PC-9 (cell line): ENCODE results near the gene KCTD13. TPM values are rescaled to one million over a fixed set of nuclear protein-coding genes. Genes with fewer than 3 reads are reported as not detected.

Experiments
- BruUV-seq: library from RNA; stranded (reverse); fragments of 400-500 nt; replicated peaks from 2 replicates; lab custom pipeline; 2021; lab: Mats Ljungman, UMichigan
- CTCF ChIA-PET: fragments of 300-600 bp; sonication (Branson Sonifier 250); formaldehyde crosslinking; loops from one replicate; lab custom pipeline; 2022; ENCODE audit warnings: antibody characterized with exemption; lab: Charles Lee
- POLR2A ChIA-PET: fragments of 300-600 bp; sonication (Branson Sonifier 250); formaldehyde crosslinking; loops from one replicate; lab custom pipeline; 2022; ENCODE audit warnings: antibody characterized with exemption; ENCODE audit not compliant: unreplicated experiment; lab: Charles Lee
- DNase-seq, 2 experiments: peaks; one replicate each; pipeline versions ENCODE4 v3.0.0 to v3.0.0-alpha.2; 2015 to 2022; ENCODE audit warnings: mixed read lengths in 1 of 2
- H2AFZ ChIP-seq: fragments of 200-600 bp; sonication (generic); 2 replicates; pipeline ENCODE4 v1.8.1; 2017; ENCODE audit warnings: antibody characterized with exemption
- H3F3A ChIP-seq: fragments of 200-600 bp; sonication (generic); 2 replicates; pipeline ENCODE4 v1.8.1; 2017; ENCODE audit warnings: antibody characterized with exemption, mild to moderate bottlenecking, low read depth; ENCODE audit not compliant: insufficient read depth
- H3K27ac ChIP-seq: fragments of 200-600 bp; sonication (generic); 2 replicates; pipeline ENCODE4 v1.6.1; 2016; ENCODE audit warnings: mixed run types
- H3K27me3 ChIP-seq: fragments of 200-600 bp; sonication (generic); 2 replicates; pipeline ENCODE4 v1.6.1; 2016; ENCODE audit warnings: low read depth, mixed run types; ENCODE audit not compliant: insufficient read depth
- H3K36me3 ChIP-seq: fragments of 200-600 bp; sonication (generic); 2 replicates; pipeline ENCODE4 v1.6.1; 2016; ENCODE audit warnings: low read depth, mixed run types
- H3K4me1 ChIP-seq: fragments of 200-600 bp; sonication (generic); replicated peaks from 2 replicates; pipeline ENCODE4 v1.6.1; 2016; ENCODE audit warnings: mixed run types; ENCODE audit not compliant: insufficient read depth
- H3K4me2 ChIP-seq: fragments of 200-600 bp; sonication (generic); 2 replicates; pipeline ENCODE4 v1.6.1; 2017; ENCODE audit warnings: mixed run types
- H3K4me3 ChIP-seq: fragments of 200-600 bp; sonication (generic); 2 replicates; pipeline ENCODE4 v1.6.1; 2016; ENCODE audit warnings: mixed run types
- H3K79me2 ChIP-seq: fragments of 200-600 bp; sonication (generic); 2 replicates; pipeline ENCODE4 v1.6.1; 2017; ENCODE audit warnings: low read depth, mixed run types
- H3K9me2 ChIP-seq: fragments of 200-600 bp; sonication (generic); 2 replicates; pipeline ENCODE4 v1.8.1; 2017; ENCODE audit warnings: mild to moderate bottlenecking; ENCODE audit not compliant: insufficient read depth
- H3K9me3 ChIP-seq: fragments of 200-600 bp; sonication (generic); 2 replicates; pipeline ENCODE4 v1.8.1; 2016; ENCODE audit warnings: low read depth; ENCODE audit not compliant: insufficient read depth
- H4K20me1 ChIP-seq: fragments of 200-600 bp; sonication (generic); 2 replicates; pipeline ENCODE4 v1.8.1; 2017; ENCODE audit not compliant: insufficient read depth
- EZH2 ChIP-seq: fragments of 200-600 bp; sonication (generic); IDR thresholded peaks from 2 replicates; pipeline ENCODE4 v1.8.0; 2017; ENCODE audit warnings: antibody characterized with exemption, low read depth
- intact Hi-C: fragments of 100-400 bp; cut with micrococcal nuclease; formaldehyde crosslinking; loops from one replicate; pipeline ENCODE4 v1.10.0; 2022; ENCODE audit not compliant: unreplicated experiment
- total RNA-seq: library from RNA; stranded (reverse); gene quantifications from 2 replicates; pipeline ENCODE4 v1.2.3, GENCODE V29; 2021
- TF ChIP-seq, protein P1 (sequence below): fragments of 200-600 bp; sonication (generic); conservative IDR thresholded peaks from 2 replicates; pipeline ENCODE4 v1.6.1; 2017; ENCODE audit warnings: mixed run types, antibody characterized with exemption, mild to moderate bottlenecking, moderate library complexity

KCTD13 gene
- total RNA-seq, 1 experiment from 2014 or later: 52.7 TPM

GRCh38 chr16:29922326-29922725 is 3.7 kb downstream of the KCTD13 start:
- no peak overlapping the region for H3K27ac ChIP-seq
- no TSS peak for BruUV-seq
- peaks cover 20% of the 10 kb centered on the region for H3K4me1 ChIP-seq
- no peaks in the 10 kb centered on the region for H3K9me3 ChIP-seq
- TF ChIP-seq, protein P1, sequence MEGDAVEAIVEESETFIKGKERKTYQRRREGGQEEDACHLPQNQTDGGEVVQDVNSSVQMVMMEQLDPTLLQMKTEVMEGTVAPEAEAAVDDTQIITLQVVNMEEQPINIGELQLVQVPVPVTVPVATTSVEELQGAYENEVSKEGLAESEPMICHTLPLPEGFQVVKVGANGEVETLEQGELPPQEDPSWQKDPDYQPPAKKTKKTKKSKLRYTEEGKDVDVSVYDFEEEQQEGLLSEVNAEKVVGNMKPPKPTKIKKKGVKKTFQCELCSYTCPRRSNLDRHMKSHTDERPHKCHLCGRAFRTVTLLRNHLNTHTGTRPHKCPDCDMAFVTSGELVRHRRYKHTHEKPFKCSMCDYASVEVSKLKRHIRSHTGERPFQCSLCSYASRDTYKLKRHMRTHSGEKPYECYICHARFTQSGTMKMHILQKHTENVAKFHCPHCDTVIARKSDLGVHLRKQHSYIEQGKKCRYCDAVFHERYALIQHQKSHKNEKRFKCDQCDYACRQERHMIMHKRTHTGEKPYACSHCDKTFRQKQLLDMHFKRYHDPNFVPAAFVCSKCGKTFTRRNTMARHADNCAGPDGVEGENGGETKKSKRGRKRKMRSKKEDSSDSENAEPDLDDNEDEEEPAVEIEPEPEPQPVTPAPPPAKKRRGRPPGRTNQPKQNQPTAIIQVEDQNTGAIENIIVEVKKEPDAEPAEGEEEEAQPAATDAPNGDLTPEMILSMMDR: no peak
- TF ChIP-seq EZH2: no peak
- ChIA-PET POLR2A (interaction anchor here (0.6 kb wide), 1 partner anchor 22 kb away, joined by 3 read pairs; no protein-coding TSS in a partner anchor), CTCF (interaction anchor here (0.5 kb wide), 1 partner anchor 39 kb away, joined by 5 read pairs; the partner anchor contains the start of gene TMEM219)
- H3K36me3 ChIP-seq: peaks cover 29% of the 10 kb centered on the region
- H3K27me3 ChIP-seq: no peaks in the 10 kb centered on the region
- H4K20me1 ChIP-seq: peaks cover 5% of the 10 kb centered on the region; the same call in 1 of the 2 replicates
- no peak for DNase-seq
- H3K9me2 ChIP-seq: no peaks in the 10 kb centered on the region
- no peak overlapping the region for H3K4me2 ChIP-seq
- peaks cover 37% of the 10 kb centered on the region for H3K79me2 ChIP-seq
- H3K4me3 ChIP-seq: no peak overlapping the region
- H3F3A ChIP-seq: peaks cover 17% of the 10 kb centered on the region; the same call in 1 of the 2 replicates
- intact Hi-C loops: no loop called here
- no peak overlapping the region for H2AFZ ChIP-seq

GRCh38 chr16:29921034-29921385 is 5.0 kb downstream of the KCTD13 start:
- intact Hi-C loops: no loop called here
- TF ChIP-seq EZH2: no peak
- TF ChIP-seq, protein P1: no peak
- Histone ChIP-seq H3K4me3 (no peak overlapping the region), H3K9me3 (no peaks in the 10 kb centered on the region), H3K27ac (no peak overlapping the region), H2AFZ (no peak overlapping the region), H3K9me2 (no peaks in the 10 kb centered on the region), H3K79me2 (peaks cover 32% of the 10 kb centered on the region), H3K36me3 (peaks cover 36% of the 10 kb centered on the region), H4K20me1 (peaks cover 5% of the 10 kb centered on the region; the same call in 1 of the 2 replicates), H3K27me3 (no peaks in the 10 kb centered on the region), H3K4me2 (no peak overlapping the region), H3F3A (peaks cover 22% of the 10 kb centered on the region), H3K4me1 (peaks cover 18% of the 10 kb centered on the region)
- DNase-seq: no peak
- ChIA-PET CTCF (interaction anchor here (1.0 to 1.1 kb wide), 2 partner anchors 52 to 61 kb away, joined by 3 to 4 read pairs; no protein-coding TSS in a partner anchor), POLR2A (no interaction called here)
- BruUV-seq: no TSS peak

- no peak for DNase-seq
- Histone ChIP-seq H3K4me1 (peaks cover 24% of the 10 kb centered on the region), H3K27ac (no peak overlapping the region), H4K20me1 (peaks cover 5% of the 10 kb centered on the region; the same call in 1 of the 2 replicates), H3F3A (peaks cover 27% of the 10 kb centered on the region), H3K9me2 (no peaks in the 10 kb centered on the region), H3K9me3 (no peaks in the 10 kb centered on the region), H3K36me3 (peaks cover 36% of the 10 kb centered on the region), H3K4me2 (no peak overlapping the region), H3K27me3 (no peaks in the 10 kb centered on the region), H3K79me2 (peaks cover 28% of the 10 kb centered on the region), H3K4me3 (no peak overlapping the region), H2AFZ (no peak overlapping the region)
- no TSS peak for BruUV-seq
- ChIA-PET POLR2A (no interaction called here), CTCF (interaction anchor here (1.0 to 1.1 kb wide), 2 partner anchors 53 to 61 kb away, joined by 3 to 4 read pairs; no protein-coding TSS in a partner anchor)
- intact Hi-C loops: no loop called here
- TF ChIP-seq EZH2: no peak
- TF ChIP-seq, protein P1: no peak
Measured at GRCh38 chr16:29920288-29921033, 5.6 kb downstream of the KCTD13 start.
